Stomach (tissue), 9 donors: ENCODE data around the gene PTP4A1. TPM values are rescaled to one million over a fixed set of nuclear protein-coding genes. Genes with fewer than 3 reads are reported as not detected.

Experiments
- DNase-seq, 2 donors: peaks; one replicate each; pipeline versions ENCODE4 v3.0.0 to v3.0.0-alpha.2; 2013 to 2019
- H3K27ac ChIP-seq, 5 donors: fragments of 200-600 bp in 4 of 5; sonication (generic) in 4 of 5; one replicate each; pipeline ENCODE4 v1.5.1; 2013 to 2019; ENCODE audit warnings: mild to moderate bottlenecking in 1 of 5, moderate library complexity in 1 of 5
- H3K27me3 ChIP-seq, 3 donors: fragments of 200-600 bp; sonication (generic); one replicate each; pipeline ENCODE4 v1.5.1; 2017 to 2019; ENCODE audit warnings: mixed run types in 1 of 3
- H3K36me3 ChIP-seq, 4 donors: fragments of 200-600 bp; sonication (generic); 1 replicate in 3 of 4; 2 replicates in 1 of 4; pipeline ENCODE4 v1.5.1; 2016 to 2019
- H3K4me1 ChIP-seq, 4 donors: fragments of 200-600 bp; sonication (generic); one replicate each; pipeline ENCODE4 v1.5.1; 2016 to 2019
- H3K4me3 ChIP-seq, 4 donors: fragments of 200-600 bp; sonication (generic) in 3 of 4; one replicate each; pipeline ENCODE4 v1.5.1; 2016 to 2019; ENCODE audit warnings: mild to moderate bottlenecking in 1 of 4
- H3K9me3 ChIP-seq, 4 donors: fragments of 200-600 bp; sonication (generic); one replicate each; pipeline ENCODE4 v1.5.1; 2016 to 2019
- EP300 ChIP-seq: sonication (generic); formaldehyde crosslinking; IDR thresholded peaks from one replicate; pipeline ENCODE4 v1.6.1; 2017; ENCODE audit warnings: antibody characterized with exemption
- POLR2A ChIP-seq, 4 donors: fragments of 450-650 bp; IDR thresholded peaks; one replicate each; pipeline ENCODE4 v1.6.1; 2016; ENCODE audit warnings: antibody characterized with exemption in 4 of 4, control low read depth in 2 of 4, mild to moderate bottlenecking in 1 of 4, moderate library complexity in 1 of 4
- POLR2AphosphoS5 ChIP-seq, 3 donors: sonication (generic); formaldehyde crosslinking; IDR thresholded peaks; one replicate each; pipeline ENCODE4 v1.6.1; 2016; ENCODE audit warnings: antibody characterized with exemption in 3 of 3
- WGBS, 5 donors: extraction: QIAGEN DNeasy Blood & Tissue Kit in 3 of 5; methylation state at CpG; one replicate each; pipeline versions ENCODE4 v1.1.5 to v1.1.7; 2013 to 2018; 5-methylcytosine and 5-hydroxymethylcytosine counted together
- intact Hi-C: fragments of 100-400 bp; cut with DNase I; formaldehyde crosslinking; loops from one replicate; pipeline ENCODE4 v1.15.1; 2023; ENCODE audit warnings: low total_unique reads
- polyA plus RNA-seq, 3 donors: library from polyadenylated mRNA; stranded (reverse); fragments of 200-250 nt; gene quantifications; one replicate each; pipeline ENCODE4 v1.2.3, GENCODE V29; 2013
- total RNA-seq, 5 donors: library from RNA; depleted of rRNA; stranded (reverse); fragments of >200 nt; gene quantifications; one replicate each; pipeline versions ENCODE4 v1.1.0 to v1.2.3, GENCODE V29; 2014 to 2016
- TF ChIP-seq, protein P1 (sequence below), 7 experiments: fragments of 450-650 bp in 4 of 7; fragments of 200-600 bp in 3 of 7; sonication (generic) in 3 of 7; IDR thresholded peaks; one replicate each; pipeline ENCODE4 v1.5.1; 2016 to 2019; ENCODE audit warnings: antibody characterized with exemption in 7 of 7, control low read depth in 2 of 7, mild to moderate bottlenecking in 1 of 7
- donor health status: healthy with polysubstance abuse.
- donor health status: Bipolar disorder and iron deficiency.
- donor health status: healthy.

PTP4A1 gene
- total and polyA plus RNA-seq, 8 donors = 10.0 to 140 (median 37.2) TPM

DNA sequence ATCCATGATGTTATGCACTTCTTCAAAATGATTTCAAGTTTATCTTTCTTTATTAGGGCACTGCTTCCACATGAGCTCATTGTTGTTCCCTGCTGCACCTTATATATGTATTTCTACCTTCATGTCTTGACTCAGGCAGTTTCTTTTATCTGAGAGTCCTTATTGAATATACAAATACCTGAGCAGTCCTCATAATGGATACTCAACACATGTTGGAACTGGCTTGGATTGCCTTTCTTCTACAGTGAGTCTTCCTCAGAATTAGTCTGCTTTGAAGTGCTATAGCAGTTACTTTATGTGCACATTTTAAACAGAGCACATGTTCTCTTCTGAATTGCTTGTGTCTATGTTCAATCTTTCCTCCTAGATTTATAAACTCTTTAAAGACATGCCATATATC lies 45.3 kb upstream of the PTP4A1 start:
- TF ChIP-seq EP300 (no peak), POLR2A (IDR thresholded peaks at IDR 0.05) (no peak), POLR2AphosphoS5 (IDR thresholded peaks at IDR 0.05) (no peak)
- Histone ChIP-seq H3K4me1 (peaks cover 10 to 22% (median 16%) of the 10 kb centered on the region in 4 donors), H3K9me3 (no peaks in the 10 kb centered on the region), H3K27ac (peak overlapping the region in 1 of 5 donors; percentile 76), H3K36me3 (no peaks in the 10 kb centered on the region), H3K27me3 (no peaks in the 10 kb centered on the region), H3K4me3 (no peak overlapping the region)
- intact Hi-C loops = no loop called here
- DNase-seq = no peak

DNA sequence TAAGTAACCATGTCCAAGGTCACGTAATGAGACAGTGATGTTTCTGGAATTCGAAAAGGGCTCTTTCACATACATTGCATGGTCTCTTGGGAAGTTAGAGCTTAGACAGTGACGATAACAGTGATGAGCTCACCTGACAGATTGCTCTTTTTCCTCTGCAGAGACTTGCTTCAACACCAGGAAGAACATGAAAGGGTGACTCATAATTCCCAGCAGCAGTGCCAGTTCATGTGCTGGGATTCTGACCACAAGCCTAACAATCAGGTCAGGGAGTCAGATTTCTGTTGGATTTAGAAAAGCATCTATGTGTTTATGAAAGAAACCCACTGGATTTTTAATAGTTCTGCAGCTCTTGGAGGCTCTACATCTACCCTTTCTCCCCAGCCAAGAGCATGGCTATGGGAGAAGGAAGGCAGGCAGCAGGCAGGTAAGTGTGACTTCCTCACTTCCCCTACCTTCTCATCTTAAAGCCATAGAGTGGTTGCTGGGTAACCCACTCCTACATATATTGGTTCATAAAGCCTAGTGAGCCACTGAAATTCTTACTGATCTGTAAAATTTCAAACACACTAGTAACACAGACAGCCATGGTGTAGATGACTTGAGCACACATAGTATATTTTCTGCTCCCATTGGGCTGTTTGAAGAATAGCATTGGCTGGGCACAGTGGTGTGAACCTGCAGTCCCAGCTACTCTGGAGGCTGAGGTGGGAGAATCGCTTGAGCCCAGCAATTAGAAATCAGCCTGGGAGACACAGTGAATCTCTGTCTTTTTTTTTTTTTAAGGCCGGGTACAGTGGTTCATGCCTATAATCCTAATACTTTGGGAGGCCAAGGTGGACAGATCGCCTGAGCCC lies 44.4 kb upstream of the PTP4A1 start:
- no peaks in the 10 kb centered on the region for H3K36me3 ChIP-seq
- no peaks in the 10 kb centered on the region for H3K9me3 ChIP-seq
- intact Hi-C loops = no loop called here
- peak; percentile 36 to 94 (median 92) for TF ChIP-seq POLR2AphosphoS5 (IDR thresholded peaks at IDR 0.05)
- TF ChIP-seq EP300 = no peak
- TF ChIP-seq, protein P1, sequence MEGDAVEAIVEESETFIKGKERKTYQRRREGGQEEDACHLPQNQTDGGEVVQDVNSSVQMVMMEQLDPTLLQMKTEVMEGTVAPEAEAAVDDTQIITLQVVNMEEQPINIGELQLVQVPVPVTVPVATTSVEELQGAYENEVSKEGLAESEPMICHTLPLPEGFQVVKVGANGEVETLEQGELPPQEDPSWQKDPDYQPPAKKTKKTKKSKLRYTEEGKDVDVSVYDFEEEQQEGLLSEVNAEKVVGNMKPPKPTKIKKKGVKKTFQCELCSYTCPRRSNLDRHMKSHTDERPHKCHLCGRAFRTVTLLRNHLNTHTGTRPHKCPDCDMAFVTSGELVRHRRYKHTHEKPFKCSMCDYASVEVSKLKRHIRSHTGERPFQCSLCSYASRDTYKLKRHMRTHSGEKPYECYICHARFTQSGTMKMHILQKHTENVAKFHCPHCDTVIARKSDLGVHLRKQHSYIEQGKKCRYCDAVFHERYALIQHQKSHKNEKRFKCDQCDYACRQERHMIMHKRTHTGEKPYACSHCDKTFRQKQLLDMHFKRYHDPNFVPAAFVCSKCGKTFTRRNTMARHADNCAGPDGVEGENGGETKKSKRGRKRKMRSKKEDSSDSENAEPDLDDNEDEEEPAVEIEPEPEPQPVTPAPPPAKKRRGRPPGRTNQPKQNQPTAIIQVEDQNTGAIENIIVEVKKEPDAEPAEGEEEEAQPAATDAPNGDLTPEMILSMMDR (IDR thresholded peaks at IDR 0.05) = no peak
- TF ChIP-seq POLR2A (IDR thresholded peaks at IDR 0.05) = no peak
- 71 to 76% (median 75%) methylated on average over 6 of the region's 6 CpGs for WGBS, 5 donors
- H3K4me3 ChIP-seq = no peak overlapping the region
- H3K27me3 ChIP-seq = no peaks in the 10 kb centered on the region
- H3K4me1 ChIP-seq = peaks cover 10 to 22% (median 16%) of the 10 kb centered on the region in 4 donors
- DNase-seq = peak; percentile 77 to 93
- peak overlapping the region; percentile 37 to 76 (median 66) for H3K27ac ChIP-seq

DNA sequence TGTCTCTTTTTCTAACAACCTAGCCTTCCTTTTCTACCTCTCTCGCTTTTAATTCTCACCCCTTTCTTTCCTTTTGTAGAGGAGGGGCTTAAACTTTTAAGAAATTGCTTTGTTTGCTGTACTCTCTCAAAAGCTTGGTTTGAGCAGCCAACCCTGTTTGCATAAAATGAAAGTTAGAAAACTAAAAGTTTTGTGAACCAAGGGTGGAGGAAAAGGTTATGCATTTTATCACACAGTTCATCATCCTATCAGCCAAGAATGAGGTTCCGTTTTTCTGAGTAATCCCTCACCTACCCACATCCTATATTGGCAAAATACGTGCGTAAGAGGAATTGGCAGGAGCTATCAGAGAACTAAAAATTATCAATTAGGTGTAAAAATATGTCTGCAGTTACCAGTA lies 42.8 kb upstream of the PTP4A1 start:
- Histone ChIP-seq H3K4me1 (peaks cover 10 to 22% (median 16%) of the 10 kb centered on the region in 4 donors), H3K36me3 (no peaks in the 10 kb centered on the region), H3K9me3 (no peaks in the 10 kb centered on the region), H3K27ac (no peak overlapping the region), H3K4me3 (no peak overlapping the region), H3K27me3 (no peaks in the 10 kb centered on the region)
- intact Hi-C loops = no loop called here
- whole genome bisulfite sequencing, 5 donors = 20 to 32% (median 28%) methylated on average over 4 of the region's 4 CpGs
- no peak for DNase-seq
- no peak for TF ChIP-seq POLR2A (IDR thresholded peaks at IDR 0.05)
- TF ChIP-seq POLR2AphosphoS5 (IDR thresholded peaks at IDR 0.05) = peak in 1 of 3 donors; percentile 7

DNA sequence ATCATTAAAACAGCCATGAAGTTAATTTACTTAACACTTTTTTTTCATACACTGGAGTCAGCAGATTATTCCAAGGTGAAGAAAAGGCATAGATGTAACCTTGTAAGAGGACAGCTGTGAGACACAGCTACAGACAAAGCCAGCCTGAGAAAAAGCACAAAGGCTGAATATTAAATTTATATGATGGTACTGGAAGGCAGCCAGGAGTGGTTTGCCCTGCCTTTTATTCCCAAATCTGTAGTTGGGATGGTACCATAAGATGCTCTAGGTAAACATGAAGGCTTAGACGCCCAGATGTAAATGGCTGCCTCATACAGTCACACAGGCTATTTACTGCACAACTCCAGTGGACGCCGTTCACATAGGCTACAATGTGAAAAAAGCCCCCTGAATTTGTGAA lies 42.1 kb upstream of the PTP4A1 start:
- Histone ChIP-seq H3K9me3 (no peaks in the 10 kb centered on the region), H3K27ac (no peak overlapping the region), H3K4me3 (no peak overlapping the region), H3K36me3 (no peaks in the 10 kb centered on the region), H3K4me1 (peaks cover 10 to 22% (median 16%) of the 10 kb centered on the region in 4 donors), H3K27me3 (no peaks in the 10 kb centered on the region)
- WGBS, 5 donors = 93 to 98% (median 95%) methylated on average over 3 of the region's 3 CpGs
- intact Hi-C loops = no loop called here
- TF ChIP-seq EP300 = no peak
- no peak for TF ChIP-seq POLR2AphosphoS5 (IDR thresholded peaks at IDR 0.05)
- TF ChIP-seq, protein P1 (IDR thresholded peaks at IDR 0.05) = no peak
- TF ChIP-seq POLR2A (IDR thresholded peaks at IDR 0.05) = no peak
- no peak for DNase-seq

DNA sequence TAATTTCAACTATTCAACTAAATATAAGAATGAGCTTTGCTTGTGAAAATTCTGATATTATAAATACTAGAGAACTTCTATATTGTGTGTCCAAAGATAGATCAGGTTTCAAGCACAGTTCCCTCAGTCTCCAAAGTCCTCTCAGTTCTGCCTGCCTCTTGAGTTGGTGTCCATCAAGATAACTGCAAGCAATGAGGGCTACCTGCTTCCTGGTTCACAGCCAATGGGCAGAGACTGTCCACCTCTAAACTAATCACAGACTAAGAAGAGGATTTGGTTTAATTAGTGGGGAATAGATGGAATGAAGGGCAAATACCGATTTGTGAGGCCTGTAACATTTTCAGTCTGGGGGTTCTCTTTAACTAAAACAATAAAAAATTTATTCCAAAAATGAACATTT lies 41.3 kb upstream of the PTP4A1 start:
- 85 to 97% (median 93%) methylated on average over 1 of the region's 1 CpG for WGBS, 5 donors
- Histone ChIP-seq H3K36me3 (no peaks in the 10 kb centered on the region), H3K27ac (no peak overlapping the region), H3K27me3 (no peaks in the 10 kb centered on the region), H3K4me3 (no peak overlapping the region), H3K4me1 (peaks cover 10 to 22% (median 16%) of the 10 kb centered on the region in 4 donors), H3K9me3 (no peaks in the 10 kb centered on the region)
- intact Hi-C loops = no loop called here
- TF ChIP-seq POLR2AphosphoS5 (IDR thresholded peaks at IDR 0.05) = no peak
- TF ChIP-seq EP300 = no peak
- TF ChIP-seq POLR2A (IDR thresholded peaks at IDR 0.05) = no peak
- TF ChIP-seq, protein P1 (IDR thresholded peaks at IDR 0.05) = no peak
- no peak for DNase-seq
